Spleen (tissue), 7 donors: ENCODE measurements around the gene YJU2.

ENCODE experiments used
- POLR2A ChIP-seq, 3 donors: fragments of 450-650 bp; IDR thresholded peaks; one replicate each; pipeline ENCODE4 v1.5.1; 2017; ENCODE audit warnings: antibody characterized with exemption in 3 of 3, mild to moderate bottlenecking in 1 of 3
- POLR2AphosphoS5 ChIP-seq, 3 donors: sonication (generic); formaldehyde crosslinking; IDR thresholded peaks; one replicate each; pipeline ENCODE4 v1.5.1; 2017; ENCODE audit warnings: antibody characterized with exemption in 3 of 3
- TF ChIP-seq, protein P1 (sequence below), 11 experiments: fragments of 200-600 bp in 7 of 11; fragments of 450-650 bp in 4 of 11; sonication (generic) in 4 of 11; IDR thresholded peaks in 8 of 11; conservative IDR thresholded peaks in 3 of 11; 1 replicate in 7 of 11; 2 replicates in 4 of 11; pipeline versions ENCODE4 v1.4.0 to v1.8.0; 2016 to 2021; ENCODE audit warnings: antibody characterized with exemption in 11 of 11, inconsistent platforms in 4 of 11, mild to moderate bottlenecking in 1 of 11
- donor health status: DM: no; HTN: no; CAD: no; lungs with moderate emphysema.
- donor health status: DM: no; HTN: no; CAD: no.
- donor health status: DM: no; HTN: no; CAD: no.

DNA sequence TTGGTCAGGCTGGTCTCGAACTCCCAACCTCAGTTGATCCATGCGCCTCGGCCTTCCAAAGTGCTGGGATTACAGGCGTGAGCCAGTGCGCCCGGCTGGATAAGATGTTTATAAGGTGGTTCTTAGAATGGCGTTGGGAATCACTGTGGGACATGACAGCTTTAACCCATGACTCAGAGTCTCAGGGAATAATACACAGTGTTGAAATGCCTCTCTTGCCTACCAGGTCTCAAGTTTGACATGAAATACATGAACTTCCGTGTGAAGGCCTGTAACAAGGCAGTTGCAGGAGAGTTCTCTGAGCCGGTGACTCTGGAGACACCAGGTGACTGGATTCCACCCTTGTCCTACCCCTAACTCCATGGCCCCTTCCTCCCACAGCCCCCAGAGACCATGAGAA, 70.1 kb downstream of the YJU2 start:
- TF ChIP-seq, protein P1, sequence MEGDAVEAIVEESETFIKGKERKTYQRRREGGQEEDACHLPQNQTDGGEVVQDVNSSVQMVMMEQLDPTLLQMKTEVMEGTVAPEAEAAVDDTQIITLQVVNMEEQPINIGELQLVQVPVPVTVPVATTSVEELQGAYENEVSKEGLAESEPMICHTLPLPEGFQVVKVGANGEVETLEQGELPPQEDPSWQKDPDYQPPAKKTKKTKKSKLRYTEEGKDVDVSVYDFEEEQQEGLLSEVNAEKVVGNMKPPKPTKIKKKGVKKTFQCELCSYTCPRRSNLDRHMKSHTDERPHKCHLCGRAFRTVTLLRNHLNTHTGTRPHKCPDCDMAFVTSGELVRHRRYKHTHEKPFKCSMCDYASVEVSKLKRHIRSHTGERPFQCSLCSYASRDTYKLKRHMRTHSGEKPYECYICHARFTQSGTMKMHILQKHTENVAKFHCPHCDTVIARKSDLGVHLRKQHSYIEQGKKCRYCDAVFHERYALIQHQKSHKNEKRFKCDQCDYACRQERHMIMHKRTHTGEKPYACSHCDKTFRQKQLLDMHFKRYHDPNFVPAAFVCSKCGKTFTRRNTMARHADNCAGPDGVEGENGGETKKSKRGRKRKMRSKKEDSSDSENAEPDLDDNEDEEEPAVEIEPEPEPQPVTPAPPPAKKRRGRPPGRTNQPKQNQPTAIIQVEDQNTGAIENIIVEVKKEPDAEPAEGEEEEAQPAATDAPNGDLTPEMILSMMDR (IDR thresholded peaks at IDR 0.05 in 8 of 11, conservative IDR thresholded peaks at IDR 0.05 in 3 of 11), result no peak
- TF ChIP-seq POLR2A (IDR thresholded peaks at IDR 0.05), result no peak
- no peak for TF ChIP-seq POLR2AphosphoS5 (IDR thresholded peaks at IDR 0.05)
